CMK (cell line): ENCODE data around the gene ASTN2.
"Not testable (repeated sequence)": the region's sequence is repeated elsewhere in the genome, so short reads cannot be mapped to it uniquely, and the experiment has no call there.

Experiments used
- DNase-seq: peaks from one replicate; pipeline ENCODE4 v3.0.0-alpha.2; 2010; ENCODE audit warnings: low read depth

Gene ASTN2

DNA sequence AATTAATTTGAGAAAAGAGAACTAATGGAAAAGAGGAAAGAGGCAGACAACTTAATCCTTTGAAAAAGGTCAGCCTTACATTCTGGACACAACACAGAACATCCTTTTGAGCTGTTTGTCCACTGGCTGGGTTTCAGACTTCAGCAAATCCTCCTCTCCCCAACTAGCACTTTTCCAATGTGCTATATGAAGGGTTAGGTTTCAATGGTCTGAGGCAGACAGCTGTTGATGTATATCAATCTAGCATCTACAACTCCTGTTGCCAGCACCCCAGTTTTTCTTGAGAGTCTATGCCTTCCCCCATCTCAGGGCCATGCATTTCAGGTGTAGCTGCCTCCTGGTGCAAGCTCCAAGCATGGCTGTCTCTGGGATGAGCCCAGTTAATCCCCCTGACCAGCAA, 553.5 kb downstream of the ASTN2 start:
- DNase-seq = no peak

DNA sequence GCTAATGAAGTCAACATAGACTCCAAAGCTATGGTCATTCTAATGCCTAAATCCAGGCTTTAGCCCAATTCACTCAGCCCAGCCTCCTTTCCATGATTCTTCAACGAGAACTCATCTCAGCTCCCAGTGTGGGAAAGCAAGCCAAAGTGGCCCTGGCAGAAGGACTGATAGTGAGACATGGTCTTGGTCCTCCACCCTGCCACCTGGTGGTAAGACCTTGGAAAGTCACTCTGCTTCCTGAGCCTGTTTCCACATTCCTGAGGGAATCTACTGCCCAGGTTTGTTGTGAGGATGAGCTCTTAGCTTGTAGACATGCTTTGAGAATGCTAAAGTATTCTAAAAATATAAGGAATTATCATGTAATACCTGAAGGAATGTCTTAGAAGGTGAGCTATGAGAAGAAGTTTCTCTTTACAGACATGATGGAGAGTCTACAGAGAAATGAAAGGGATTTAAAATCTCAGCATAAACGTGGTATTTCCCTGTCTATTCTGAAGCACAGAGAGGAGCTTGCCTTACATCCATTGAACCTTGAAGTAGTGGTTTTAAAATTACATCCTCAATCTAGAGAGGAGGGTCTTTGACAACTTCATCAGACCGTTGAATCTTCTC, 554.2 kb downstream of the ASTN2 start:
- peak; percentile 17 for DNase-seq

DNA sequence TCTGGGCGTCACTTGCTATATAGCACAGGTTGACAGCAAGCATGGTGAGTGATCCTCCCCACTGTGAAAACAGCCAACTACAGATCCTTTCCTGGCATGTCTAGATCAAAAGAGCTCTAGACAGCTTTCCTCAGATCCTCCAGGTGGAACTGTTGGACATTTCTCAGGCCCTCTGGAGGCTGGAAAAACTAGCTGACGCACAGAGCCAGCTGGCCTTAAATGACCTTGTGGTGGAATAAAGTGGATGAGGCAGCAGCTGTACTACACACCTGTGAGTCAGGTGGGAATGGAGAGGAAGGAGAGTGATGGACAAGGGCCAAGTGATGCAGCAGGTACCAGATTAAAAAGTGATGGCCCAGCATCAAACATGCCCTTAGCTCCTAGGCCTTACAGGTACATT, 555.1 kb downstream of the ASTN2 start:
- DNase-seq = no peak

DNA sequence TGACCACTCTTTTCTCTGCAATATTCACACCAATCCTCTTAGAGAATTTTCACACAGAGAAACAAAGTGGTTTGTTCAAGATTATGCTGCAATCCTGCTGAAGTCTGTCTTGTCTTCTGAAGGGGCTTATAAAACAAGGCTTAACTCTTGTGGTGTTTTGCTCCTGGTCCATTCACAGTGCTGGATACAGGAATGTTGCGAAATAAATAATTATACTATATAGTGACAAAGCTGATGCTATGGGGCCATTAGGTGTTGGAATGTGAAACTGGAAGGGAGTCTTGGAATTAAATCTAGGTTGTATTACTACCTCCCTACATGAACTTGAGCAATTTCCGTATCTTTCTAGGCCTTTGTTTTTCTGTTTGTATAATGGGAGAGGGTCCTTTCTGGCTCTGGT, 557.5 kb downstream of the ASTN2 start:
- DNase-seq = no peak

DNA sequence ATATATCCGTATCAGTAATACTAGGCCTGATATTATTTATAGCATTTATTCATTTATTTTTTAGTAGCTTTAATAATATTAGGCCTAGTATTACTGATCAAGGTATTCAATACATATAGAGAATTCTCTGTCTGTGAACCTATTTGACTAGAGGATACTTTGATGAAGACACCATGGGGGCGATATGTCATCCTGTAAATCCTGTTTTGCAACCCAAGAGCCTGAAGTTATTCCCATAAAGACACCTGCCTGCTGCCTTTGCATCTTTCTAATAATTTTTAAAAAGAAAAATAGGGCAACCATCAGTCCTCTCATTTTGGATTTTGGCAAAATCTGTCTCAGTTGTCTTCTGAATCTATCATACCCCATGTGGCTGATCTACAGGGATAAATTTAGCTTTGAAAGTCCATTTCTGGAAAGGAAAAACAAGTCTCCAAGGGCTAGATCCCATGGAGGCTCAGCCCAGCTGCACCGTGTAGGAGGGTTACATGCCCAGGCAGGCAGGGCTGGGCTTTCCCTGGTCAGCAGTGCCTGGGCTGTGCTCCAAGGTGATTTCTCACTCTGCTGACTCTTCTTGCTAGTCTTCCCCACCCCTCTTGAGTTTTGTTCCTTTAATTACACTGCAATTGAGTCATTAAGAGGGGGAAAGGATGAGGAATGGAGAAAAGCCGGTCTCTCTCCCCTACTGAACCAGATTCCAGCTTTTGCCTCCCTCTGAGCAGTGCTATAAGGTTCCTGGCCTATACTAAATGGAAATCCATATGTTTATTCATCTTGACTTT, 558.8 kb downstream of the ASTN2 start:
- DNase-seq = no peak

DNA sequence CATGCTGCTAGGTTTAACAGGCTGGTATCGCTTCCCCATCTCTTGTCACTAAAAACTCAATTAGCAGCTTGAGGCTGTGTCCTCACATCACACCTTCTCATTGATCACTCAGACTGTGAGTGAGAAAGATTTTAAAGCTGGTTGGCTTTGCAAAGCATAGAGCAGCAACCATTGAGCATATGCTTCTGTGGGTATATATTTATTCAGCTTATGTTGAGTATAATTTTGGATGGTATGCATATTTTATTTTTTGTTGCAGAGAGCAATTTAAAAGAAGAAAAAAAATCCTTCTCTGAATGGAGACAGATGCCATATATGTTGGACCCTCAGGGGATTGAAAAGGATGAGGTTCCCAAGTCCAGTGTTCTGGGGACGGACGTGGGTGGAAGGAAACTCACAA, 565.1 kb downstream of the ASTN2 start:
- no peak for DNase-seq

DNA sequence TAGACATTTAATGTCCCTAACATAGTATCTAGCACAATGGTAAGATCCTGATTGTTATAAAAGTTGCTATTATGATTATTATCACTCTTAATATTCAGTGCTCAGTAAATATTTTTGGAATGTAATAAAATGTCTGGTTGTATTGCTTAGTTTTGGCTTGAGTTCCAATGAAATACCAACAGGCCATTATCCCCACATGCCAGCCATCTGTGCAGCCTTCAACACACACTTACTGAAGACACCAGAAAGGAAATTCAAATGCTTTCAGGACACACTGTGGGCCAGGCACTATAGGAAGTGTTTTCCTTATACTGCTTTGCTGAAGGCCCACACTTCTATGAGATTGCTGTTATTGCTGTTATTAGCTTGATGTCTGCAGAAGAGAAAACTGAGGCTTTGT, 570.2 kb downstream of the ASTN2 start:
- no peak for DNase-seq

DNA sequence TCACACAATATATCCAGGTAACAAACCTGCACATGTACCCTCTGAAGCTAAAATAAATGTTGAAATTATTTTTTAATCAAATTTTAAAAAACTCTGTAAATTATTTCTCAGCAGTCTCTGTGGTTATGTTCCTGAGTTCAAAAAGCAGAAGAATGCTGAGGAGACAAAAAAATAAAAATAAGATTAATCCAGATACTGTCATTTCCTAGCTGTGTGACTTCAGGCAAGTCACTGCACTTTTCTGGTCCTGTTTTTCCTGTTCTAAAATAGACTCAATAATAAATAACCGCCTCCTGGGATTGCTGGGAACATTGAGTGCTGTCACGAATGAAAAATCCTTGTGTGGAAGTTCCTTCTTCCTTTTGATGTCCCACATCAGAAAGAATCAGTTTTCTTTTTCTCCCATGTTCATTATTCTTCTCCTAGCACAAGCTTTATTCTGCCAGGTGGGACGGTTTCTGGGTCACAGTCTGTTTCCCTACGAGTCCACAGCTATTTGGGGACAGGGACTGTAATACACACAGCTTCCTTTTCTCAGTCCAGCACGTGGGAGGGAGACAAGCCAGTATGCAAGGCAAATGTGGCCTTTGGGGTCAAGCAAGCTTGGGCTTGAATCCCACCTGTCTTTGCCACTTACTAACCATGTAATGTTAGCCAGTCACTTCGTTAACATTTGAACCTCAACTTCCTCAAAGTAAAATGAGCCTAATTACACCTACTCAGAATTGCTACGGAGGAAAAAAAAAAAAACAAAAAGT, 570.8 kb downstream of the ASTN2 start:
- DNase-seq = no peak

DNA sequence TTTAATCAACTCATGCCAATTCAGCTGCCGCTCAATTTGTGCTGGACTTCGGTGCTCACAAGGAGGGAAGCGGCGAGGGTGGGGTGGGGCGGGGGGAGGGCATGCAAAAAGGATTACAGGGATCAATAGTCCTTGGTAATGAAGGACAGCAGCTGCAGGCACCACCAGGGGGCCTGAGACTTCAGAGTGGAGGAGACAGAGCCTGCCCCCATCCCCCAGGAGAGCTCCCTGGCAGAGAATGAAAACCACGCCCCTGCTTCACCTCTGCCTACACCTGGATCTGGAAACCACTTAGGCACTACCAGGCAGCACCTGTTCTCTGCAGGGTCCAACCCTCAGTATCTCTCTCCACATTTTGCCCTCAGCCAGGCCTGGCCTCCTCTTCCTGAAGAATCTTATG, 572.2 kb downstream of the ASTN2 start:
- DNase-seq = no peak

DNA sequence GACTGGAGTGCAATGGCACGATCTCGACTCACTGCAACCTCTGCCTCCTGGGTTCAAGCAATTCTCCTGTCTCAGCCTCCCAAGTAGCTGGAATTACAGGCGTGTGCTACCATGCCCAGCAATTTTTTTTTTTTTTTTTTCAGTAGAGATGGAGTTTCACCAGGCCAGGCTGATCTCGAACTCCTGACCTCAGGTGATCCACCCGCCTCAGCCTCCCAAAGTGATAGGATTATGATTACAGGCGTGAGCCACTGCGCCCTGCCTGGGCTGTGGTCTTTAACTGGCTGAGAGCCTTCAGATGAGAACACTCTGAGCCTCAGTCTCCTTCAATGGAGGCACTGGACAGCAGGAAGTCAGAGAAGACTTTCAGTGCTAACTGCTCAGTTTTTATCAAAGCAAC, 576.4 kb downstream of the ASTN2 start:
- DNase-seq = not testable (repeated sequence)

DNA sequence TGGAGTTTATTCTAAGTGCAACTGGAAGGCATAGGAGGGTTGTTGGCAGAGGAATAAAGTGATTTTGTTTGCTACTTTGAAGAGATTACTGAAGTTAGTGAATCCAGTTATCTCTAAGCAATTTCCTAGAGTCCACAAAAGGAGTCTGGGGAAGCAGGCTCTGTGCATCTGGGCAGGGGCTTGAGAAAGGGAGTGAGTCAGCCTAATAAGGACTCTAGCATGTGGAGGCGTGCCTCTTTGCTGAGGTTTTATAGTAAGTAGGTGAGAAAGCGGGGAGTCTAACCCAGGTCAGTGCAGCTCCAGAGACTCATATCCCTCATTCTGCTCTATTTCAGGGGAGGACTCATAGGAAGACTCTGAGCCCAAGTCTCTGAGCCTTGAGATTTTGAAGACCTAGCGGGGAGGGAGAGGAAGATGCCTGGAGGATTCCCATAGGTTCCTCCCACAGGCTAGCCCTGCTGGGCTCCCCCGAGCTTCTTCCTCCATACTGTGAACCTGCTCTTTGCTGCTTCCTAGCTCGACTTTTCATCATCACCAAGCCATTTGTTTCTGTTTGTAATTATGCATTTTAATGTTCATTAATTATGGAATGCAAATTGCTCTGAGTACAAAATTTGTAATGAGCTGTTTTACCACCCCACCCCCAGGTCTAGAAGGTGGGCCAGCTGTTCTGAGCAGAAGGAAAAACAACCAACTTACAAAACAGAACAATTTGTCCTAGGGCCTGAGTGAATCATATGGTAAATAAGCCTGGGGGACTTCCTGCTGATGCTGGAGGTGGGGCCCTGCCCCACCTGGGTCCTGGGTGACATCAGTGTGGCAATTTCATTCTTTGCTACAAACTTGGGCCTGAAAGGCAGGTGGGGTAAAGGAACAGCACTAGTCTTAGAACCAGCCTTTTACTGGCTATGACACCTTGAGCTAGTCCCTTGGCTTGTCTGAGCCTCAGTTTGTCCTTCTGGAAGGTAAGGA, 577.6 kb downstream of the ASTN2 start:
- DNase-seq = no peak

DNA sequence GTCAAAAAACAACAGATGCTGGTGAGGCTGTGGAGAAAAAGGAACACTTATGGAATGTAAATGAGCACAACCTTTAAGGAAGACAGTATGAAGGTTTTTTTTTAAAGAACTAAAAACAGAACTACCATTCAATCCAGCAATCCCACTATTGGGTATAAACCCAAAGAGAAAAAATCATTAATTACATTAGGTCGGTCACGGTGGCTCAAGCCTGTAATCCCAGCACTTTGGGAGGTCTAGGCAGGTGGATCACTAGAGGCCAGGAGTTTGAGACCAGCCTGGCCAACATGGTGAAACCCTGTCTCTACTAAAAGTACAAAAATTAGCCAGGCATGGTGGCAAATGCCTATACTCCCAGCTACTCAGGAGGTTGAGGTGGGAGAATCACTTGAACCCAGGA, 584.5 kb downstream of the ASTN2 start:
- DNase-seq = not testable (repeated sequence)

DNA sequence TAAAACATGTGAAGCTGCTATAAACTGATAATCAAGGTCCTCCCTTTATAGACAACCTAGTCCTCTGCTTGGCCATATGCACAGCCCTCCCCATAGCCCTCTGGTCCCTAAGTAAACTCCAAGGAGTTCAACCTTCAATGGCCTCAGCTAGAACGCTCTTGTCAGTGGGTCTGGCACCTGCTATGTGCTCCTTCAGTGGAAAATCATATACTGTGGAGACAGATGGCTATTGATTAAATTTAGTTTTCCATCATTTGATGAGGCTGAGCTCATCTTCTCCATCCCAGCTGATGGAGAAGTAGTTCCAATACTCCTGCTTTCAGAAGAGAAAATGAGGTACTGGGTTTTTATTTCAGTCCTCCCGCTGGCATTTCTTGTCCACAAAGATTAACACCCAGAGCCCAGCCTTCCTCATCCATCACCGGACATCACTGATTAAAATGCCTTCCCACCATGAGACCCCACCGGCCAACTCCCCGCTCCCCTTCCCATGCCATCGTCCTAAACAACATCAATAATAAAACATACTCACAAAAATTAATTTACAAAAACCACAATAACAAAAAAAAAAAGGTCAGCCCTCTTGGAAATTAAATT, 593.1 kb downstream of the ASTN2 start:
- DNase-seq = no peak

DNA sequence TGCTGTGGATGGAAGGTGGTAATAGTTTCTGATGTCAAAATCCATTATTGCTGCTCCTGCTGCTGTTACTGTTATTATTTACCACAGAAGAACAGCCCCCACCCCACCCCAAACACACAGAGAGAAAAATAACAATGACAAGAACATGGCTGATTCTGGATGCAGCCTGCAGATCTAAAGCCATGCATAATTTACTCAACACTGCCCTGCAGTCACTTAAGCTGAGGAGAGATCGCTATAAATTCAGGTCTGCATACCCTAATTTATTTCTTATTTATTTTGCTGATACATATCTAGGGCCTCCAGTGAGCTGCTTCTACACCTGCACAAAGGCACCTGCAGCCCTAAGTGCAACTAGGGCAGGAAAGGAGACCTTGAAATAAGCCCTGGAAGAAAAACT, 595.7 kb downstream of the ASTN2 start:
- DNase-seq = no peak

DNA sequence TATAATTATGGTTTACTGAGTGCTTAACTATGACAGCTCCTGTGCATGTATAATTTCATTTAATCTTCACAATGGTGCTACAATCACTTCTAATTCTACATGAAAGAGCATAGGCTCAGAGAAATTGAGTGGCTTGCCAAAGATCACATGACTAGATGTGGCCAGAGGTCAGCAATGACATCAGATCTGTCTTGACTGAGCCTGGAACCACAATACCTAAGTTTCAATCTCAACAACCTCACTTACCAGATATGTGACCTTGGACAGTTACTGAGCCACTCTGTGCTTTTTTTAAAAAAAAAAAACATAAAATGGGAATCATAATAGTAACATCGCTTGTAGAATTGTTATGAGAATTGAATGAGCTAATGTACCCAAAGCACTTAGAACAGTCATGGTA, 597.1 kb downstream of the ASTN2 start:
- no peak for DNase-seq

DNA sequence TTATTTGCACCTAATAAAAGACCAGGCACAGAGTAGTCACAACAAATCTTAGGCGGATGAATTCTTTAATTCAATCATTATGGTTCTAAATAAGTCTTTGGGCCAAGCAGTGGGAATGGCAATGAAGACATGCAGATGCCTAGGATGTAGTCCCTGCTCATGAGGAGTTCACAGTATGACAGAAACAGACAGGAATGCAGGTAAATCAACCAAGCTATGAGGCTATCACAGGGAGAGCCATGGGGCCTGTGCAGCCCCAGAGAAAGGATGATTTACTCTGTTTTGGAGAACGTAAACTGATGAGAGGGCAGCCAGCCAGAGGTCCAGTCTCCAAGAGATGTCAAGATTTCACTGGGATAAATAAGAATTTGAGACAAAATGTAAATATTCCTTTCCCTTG, 598.4 kb downstream of the ASTN2 start:
- no peak for DNase-seq

DNA sequence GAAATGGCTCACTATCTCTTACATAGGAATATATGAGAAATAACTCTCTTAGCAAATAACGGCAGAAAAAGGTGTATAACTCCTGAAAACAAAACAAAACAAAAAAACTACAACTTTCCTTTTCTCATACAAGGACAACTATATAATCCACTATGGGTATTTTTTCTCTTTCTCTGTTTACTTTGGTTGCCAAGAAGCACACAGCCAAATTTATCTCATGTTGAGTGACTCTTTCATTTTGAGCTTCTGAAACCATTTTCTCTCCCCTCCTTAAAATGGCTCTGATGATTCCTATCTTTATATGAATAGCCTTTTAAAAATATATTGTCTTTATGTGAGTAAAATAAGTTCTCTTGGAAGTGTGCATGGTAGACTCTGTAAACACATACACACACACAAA, 599.0 kb downstream of the ASTN2 start:
- no peak for DNase-seq

DNA sequence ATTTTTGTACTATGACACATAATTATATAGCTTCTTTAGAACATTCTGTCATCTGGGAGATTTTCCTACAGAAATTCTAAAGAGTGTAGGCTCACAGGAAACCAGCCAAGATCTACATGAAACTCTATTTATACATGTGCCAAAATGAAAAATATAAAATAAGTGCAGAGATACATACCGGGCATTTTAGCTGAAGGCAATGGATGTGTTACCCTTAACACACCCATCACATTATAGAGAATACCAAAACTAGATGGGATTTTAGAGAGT, 601.9 kb downstream of the ASTN2 start:
- DNase-seq = no peak

DNA sequence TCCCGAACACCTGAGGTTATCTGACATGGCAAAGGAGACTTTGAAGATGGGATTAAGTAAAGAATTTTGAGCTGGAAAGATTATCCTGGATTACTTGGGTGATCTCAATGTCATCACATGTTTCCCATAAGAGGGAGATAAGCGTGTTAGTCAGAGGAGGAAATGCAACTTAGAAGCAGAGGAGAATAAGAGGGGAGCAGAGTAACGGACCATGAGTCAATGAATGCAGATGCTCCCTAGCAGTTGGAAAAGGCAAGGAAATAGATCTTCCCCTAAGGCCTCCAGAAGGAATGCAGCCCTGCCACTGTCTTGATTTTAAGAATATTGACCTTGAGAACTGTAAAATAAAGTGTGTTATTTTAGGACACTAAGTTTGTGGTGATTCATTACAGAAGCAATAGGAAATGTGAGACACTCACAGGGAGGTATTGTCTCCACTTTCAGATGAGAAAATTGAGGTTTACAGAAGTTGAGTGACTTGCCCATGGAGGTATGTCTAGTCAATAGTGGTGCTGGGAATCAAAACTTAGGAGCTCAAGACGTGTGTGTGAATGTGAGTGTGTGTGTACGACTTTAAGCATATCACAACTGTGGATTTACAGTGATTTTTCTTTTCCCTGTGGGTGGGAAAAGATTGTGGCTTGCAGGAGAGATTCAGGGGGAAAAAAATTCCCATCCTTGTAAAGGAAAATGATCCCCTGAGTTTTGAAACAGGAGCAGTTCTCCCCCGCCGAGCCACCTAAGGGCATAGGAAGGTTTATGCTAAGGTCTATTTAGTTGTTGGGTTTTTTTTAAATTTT, 602.4 kb downstream of the ASTN2 start:
- no peak for DNase-seq

DNA sequence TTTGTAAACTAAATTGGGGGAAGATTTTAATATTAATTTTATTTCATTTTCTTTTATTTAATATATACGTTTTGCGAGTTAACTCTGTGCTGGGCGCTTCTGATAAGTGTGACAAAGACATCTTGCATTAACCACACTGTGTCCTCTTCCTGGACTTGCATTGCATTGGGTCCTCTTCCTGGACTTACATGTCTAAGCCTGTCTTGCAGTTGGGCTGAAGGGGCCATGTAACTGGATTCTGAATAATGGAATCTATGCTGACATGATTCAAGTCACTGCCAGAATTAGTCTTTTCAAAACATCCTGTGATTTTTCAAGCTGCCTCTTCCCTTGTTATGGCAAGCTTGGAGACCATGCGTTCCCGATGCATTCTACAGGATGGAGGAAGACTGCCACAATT, 605.2 kb downstream of the ASTN2 start:
- DNase-seq = no peak

DNA sequence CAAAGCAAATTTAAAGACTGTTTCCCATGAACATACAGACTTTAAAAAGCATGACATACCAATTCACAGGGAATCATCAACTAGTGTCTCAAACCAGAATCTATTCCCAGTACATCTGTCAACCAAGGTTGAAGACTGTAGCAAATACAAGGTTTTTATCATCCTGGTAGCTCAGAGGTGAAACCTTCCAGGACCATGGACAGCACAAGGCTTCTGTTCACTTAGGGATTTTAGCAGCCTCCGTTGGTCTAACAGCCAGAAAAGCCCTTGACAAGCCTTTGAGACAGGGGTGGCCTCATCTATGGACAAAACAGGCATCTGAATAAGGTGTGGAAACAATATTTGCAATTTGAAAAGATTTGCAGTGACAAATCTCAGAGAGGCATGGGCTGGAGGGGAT, 608.8 kb downstream of the ASTN2 start:
- DNase-seq = no peak
